Hepatocyte (in vitro differentiated cells): Measurements from ENCODE around the gene NSA2. TPM values are rescaled to one million over a fixed set of nuclear protein-coding genes. Genes with fewer than 3 reads are reported as not detected.

Experiments used
- DNase-seq: peaks from one replicate; pipeline ENCODE4 v3.0.0-alpha.2; 2016; ENCODE audit warnings: low spot score
- H2AFZ ChIP-seq: fragments of 200-600 bp; sonication (generic); 2 replicates; pipeline ENCODE4 v1.6.0; 2016; ENCODE audit warnings: antibody characterized with exemption, mild to moderate bottlenecking
- H3K27ac ChIP-seq: fragments of 200-600 bp; sonication (generic); 2 replicates; pipeline ENCODE4 v1.5.1; 2016; ENCODE audit warnings: mild to moderate bottlenecking
- H3K27me3 ChIP-seq: fragments of 200-600 bp; sonication (generic); 2 replicates; pipeline ENCODE4 v1.6.1; 2016
- H3K36me3 ChIP-seq: fragments of 200-600 bp; sonication (generic); replicated peaks from 2 replicates; pipeline ENCODE4 v1.5.1; 2016; ENCODE audit warnings: low read depth; ENCODE audit not compliant: insufficient read depth
- H3K4me1 ChIP-seq: fragments of 200-600 bp; sonication (generic); 2 replicates; pipeline ENCODE4 v1.5.1; 2016; ENCODE audit warnings: mild to moderate bottlenecking, moderate library complexity; ENCODE audit not compliant: insufficient read depth
- H3K4me2 ChIP-seq: fragments of 200-600 bp; sonication (generic); 2 replicates; pipeline ENCODE4 v1.6.0; 2016
- H3K4me3 ChIP-seq: fragments of 200-600 bp; sonication (generic); 2 replicates; pipeline ENCODE4 v1.5.1; 2016; ENCODE audit warnings: mild to moderate bottlenecking
- H3K79me2 ChIP-seq: fragments of 200-600 bp; sonication (generic); 2 replicates; pipeline ENCODE4 v1.6.0; 2017; ENCODE audit warnings: mild to moderate bottlenecking
- H3K9me2 ChIP-seq: fragments of 200-600 bp; sonication (generic); replicated peaks from 2 replicates; pipeline ENCODE4 v1.6.0; 2017; ENCODE audit warnings: mild to moderate bottlenecking; ENCODE audit not compliant: insufficient read depth
- H3K9me3 ChIP-seq: fragments of 200-600 bp; sonication (generic); 2 replicates; pipeline ENCODE4 v1.5.1; 2016; ENCODE audit warnings: low read depth, mild to moderate bottlenecking
- H4K20me1 ChIP-seq: fragments of 200-600 bp; sonication (generic); 2 replicates; pipeline ENCODE4 v1.6.0; 2016; ENCODE audit warnings: mild to moderate bottlenecking; ENCODE audit not compliant: insufficient read depth, poor library complexity, severe bottlenecking
- CTCF ChIP-seq: fragments of 200-600 bp; sonication (generic); IDR thresholded peaks from 2 replicates; pipeline ENCODE4 v1.5.1; 2016; ENCODE audit warnings: antibody characterized with exemption, mild to moderate bottlenecking; ENCODE audit not compliant: poor library complexity
- EZH2 ChIP-seq: fragments of 200-600 bp; sonication (generic); IDR thresholded peaks from 2 replicates; pipeline ENCODE4 v1.6.1; 2016; ENCODE audit warnings: antibody characterized with exemption, mild to moderate bottlenecking, borderline replicate concordance
- EZH2phosphoT487 ChIP-seq: fragments of 200-600 bp; sonication (generic); IDR thresholded peaks from one replicate; pipeline ENCODE4 v1.6.1; 2018; ENCODE audit warnings: antibody characterized with exemption, mild to moderate bottlenecking, low read depth, moderate library complexity; ENCODE audit not compliant: unreplicated experiment, severe bottlenecking
- WGBS: methylation state at CpG from one replicate; pipeline ENCODE4 v1.1.6; 2016; ENCODE audit warnings: low lambda C conversion rate; ENCODE audit errors: missing lambda C conversion rate; 5-methylcytosine and 5-hydroxymethylcytosine counted together
- polyA plus RNA-seq: library from polyadenylated mRNA; unstranded; fragments of >200 nt; fragmentation: Nextera tagmentation; extraction: Ambion mirVana; gene quantifications from 2 replicates; pipeline ENCODE4 v1.2.1, GENCODE V29; 2016
- total RNA-seq: library from RNA; depleted of rRNA; stranded (reverse); fragments of >200 nt; gene quantifications from 2 replicates; pipeline ENCODE4 v1.2.3, GENCODE V29; 2014

Gene NSA2
- total and polyA plus RNA-seq, 2 experiments from 2014 or later, result 50.7 to 107 TPM

DNA sequence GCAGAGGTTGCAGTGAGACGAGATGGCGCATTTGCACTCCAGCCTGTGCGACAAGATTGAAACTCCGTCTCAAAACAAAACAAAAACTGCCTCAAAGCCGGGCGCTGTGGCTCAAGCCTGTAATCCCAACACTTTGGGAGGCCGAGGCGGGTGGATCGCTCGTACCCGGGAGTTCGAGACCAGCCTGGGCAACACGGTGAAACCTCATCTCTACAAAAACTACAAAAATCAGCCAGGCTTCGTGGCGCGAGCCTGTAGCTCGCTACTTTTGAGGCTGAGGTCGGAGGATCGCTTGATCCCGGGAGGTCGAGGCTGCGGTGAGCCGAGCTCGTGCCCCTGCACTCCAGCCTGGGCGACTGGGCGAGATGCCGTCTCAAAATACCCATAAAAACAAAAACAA, 1.1 kb upstream of the NSA2 start:
- Histone ChIP-seq H2AFZ (peak overlapping the region; percentile 100), H3K27me3 (no peaks in the 10 kb centered on the region), H3K9me3 (no peaks in the 10 kb centered on the region), H3K4me1 (peaks cover 23% of the 10 kb centered on the region), H3K4me2 (peak overlapping the region; percentile 88), H3K27ac (no peak overlapping the region), H4K20me1 (peaks cover 4% of the 10 kb centered on the region), H3K36me3 (no peaks in the 10 kb centered on the region), H3K4me3 (peak overlapping the region; percentile 92), H3K9me2 (no peaks in the 10 kb centered on the region), H3K79me2 (peaks cover 50% of the 10 kb centered on the region)
- DNase-seq, result no peak
- no peak for TF ChIP-seq CTCF
- no peak for TF ChIP-seq EZH2phosphoT487
- 91% methylated on average over 27 of the region's 27 CpGs for WGBS

GRCh38 chr5:74766418-74766848, 616 bp upstream of the NSA2 start:
- H3K9me2 ChIP-seq, result no peaks in the 10 kb centered on the region
- H2AFZ ChIP-seq, result peak overlapping the region; percentile 100
- TF ChIP-seq EZH2phosphoT487, result no peak
- TF ChIP-seq EZH2, result no peak
- peak; percentile 32 for TF ChIP-seq CTCF
- no peaks in the 10 kb centered on the region for H3K27me3 ChIP-seq
- H3K4me1 ChIP-seq, result peaks cover 23% of the 10 kb centered on the region
- no peaks in the 10 kb centered on the region for H3K36me3 ChIP-seq
- peak overlapping the region; percentile 92 for H3K4me3 ChIP-seq
- peaks cover 4% of the 10 kb centered on the region for H4K20me1 ChIP-seq
- peak overlapping the region; percentile 88 for H3K4me2 ChIP-seq
- H3K27ac ChIP-seq, result peak overlapping the region; percentile 61
- H3K79me2 ChIP-seq, result peaks cover 50% of the 10 kb centered on the region
- DNase-seq, result peak; percentile 32
- 1% methylated on average over 10 of the region's 10 CpGs for WGBS
- no peaks in the 10 kb centered on the region for H3K9me3 ChIP-seq

DNA sequence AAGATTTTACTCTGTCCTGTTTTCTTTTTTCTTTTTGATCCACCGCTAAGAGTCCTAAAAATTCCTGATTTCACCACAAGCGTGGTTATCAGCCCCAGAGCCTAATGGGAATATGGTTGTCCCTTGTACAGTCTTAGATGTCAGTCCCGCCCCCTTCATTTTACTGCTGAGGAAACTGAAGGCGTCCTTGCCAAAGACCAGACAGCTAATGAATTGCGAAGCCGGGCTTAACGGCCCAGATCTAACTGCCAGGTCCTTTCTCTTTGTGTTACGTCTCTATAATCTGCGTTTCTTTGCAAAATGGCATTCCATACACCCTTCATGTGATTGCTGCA, 497 bp downstream of the NSA2 start:
- Histone ChIP-seq H3K9me2 (no peaks in the 10 kb centered on the region), H3K36me3 (no peaks in the 10 kb centered on the region), H3K4me2 (peak overlapping the region; percentile 98), H3K4me3 (peak overlapping the region; percentile 100), H3K27me3 (no peaks in the 10 kb centered on the region), H3K79me2 (peaks cover 45% of the 10 kb centered on the region), H4K20me1 (peaks cover 4% of the 10 kb centered on the region), H3K4me1 (peaks cover 23% of the 10 kb centered on the region), H3K9me3 (no peaks in the 10 kb centered on the region), H3K27ac (peak overlapping the region; percentile 96), H2AFZ (peak overlapping the region; percentile 100)
- WGBS, result 4% methylated on average over 9 of the region's 9 CpGs
- peak; percentile 76 for DNase-seq
- TF ChIP-seq EZH2phosphoT487 (no peak), CTCF (no peak), EZH2 (no peak)

- no peaks in the 10 kb centered on the region for H3K9me3 ChIP-seq
- peaks cover 4% of the 10 kb centered on the region for H4K20me1 ChIP-seq
- H3K9me2 ChIP-seq, result no peaks in the 10 kb centered on the region
- H3K4me2 ChIP-seq, result no peak overlapping the region
- peaks cover 18% of the 10 kb centered on the region for H3K79me2 ChIP-seq
- DNase-seq, result no peak
- no peak overlapping the region for H2AFZ ChIP-seq
- no peaks in the 10 kb centered on the region for H3K27me3 ChIP-seq
- no peak overlapping the region for H3K4me3 ChIP-seq
- no peaks in the 10 kb centered on the region for H3K36me3 ChIP-seq
- no peak overlapping the region for H3K27ac ChIP-seq
- TF ChIP-seq EZH2phosphoT487 (no peak), CTCF (no peak), EZH2 (no peak)
- 90% methylated on average over 7 of the region's 7 CpGs for WGBS
- peaks cover 9% of the 10 kb centered on the region for H3K4me1 ChIP-seq
Observed at GRCh38 chr5:74772359-74772758, 5.3 kb downstream of the NSA2 start.
